ENCODE data around the gene FAM81A.

Gene FAM81A

GRCh38 chr15:59432389-59432788 is 5.6 kb upstream of the FAM81A start:
- Histone ChIP-seq H3K4me3 (ENCODE audit: low read length) (no peak overlapping the region), H3K27me3 (ENCODE audit: control insufficient read depth, insufficient read depth, low read length) (peaks cover 33% of the 10 kb centered on the region), H3K9ac (ENCODE audit: low read length) (no peak overlapping the region), H3K36me3 (ENCODE audit: control insufficient read depth, low read depth, low read length) (no peaks in the 10 kb centered on the region), H3K9me3 (ENCODE audit: control insufficient read depth, low read depth, low read length) (no peaks in the 10 kb centered on the region), H3K4me1 (ENCODE audit: control insufficient read depth, low read depth, low read length) (no peaks in the 10 kb centered on the region), H3K27ac (ENCODE audit: low read length) (no peak overlapping the region)

- no peak overlapping the region for H3K27ac ChIP-seq (ENCODE audit: low read length)
- peaks cover 51% of the 10 kb centered on the region for H3K27me3 ChIP-seq (ENCODE audit: control insufficient read depth, insufficient read depth, low read length)
- H3K4me3 ChIP-seq (ENCODE audit: low read length), result no peak overlapping the region
- no peaks in the 10 kb centered on the region for H3K9me3 ChIP-seq (ENCODE audit: control insufficient read depth, low read depth, low read length)
- H3K9ac ChIP-seq (ENCODE audit: low read length), result no peak overlapping the region
- no peaks in the 10 kb centered on the region for H3K36me3 ChIP-seq (ENCODE audit: control insufficient read depth, low read depth, low read length)
- no peaks in the 10 kb centered on the region for H3K4me1 ChIP-seq (ENCODE audit: control insufficient read depth, low read depth, low read length)
Measured at GRCh38 chr15:59434481-59434880, 3.5 kb upstream of the FAM81A start.

- Histone ChIP-seq H3K27ac (ENCODE audit: low read length) (no peak overlapping the region), H3K27me3 (ENCODE audit: control insufficient read depth, insufficient read depth, low read length) (peaks cover 72% of the 10 kb centered on the region), H3K9me3 (ENCODE audit: control insufficient read depth, low read depth, low read length) (no peaks in the 10 kb centered on the region), H3K4me1 (ENCODE audit: control insufficient read depth, low read depth, low read length) (no peaks in the 10 kb centered on the region), H3K4me3 (ENCODE audit: low read length) (peak overlapping the region; percentile 82), H3K36me3 (ENCODE audit: control insufficient read depth, low read depth, low read length) (no peaks in the 10 kb centered on the region), H3K9ac (ENCODE audit: low read length) (no peak overlapping the region)
Measured at GRCh38 chr15:59436774-59437141, 1.2 kb upstream of the FAM81A start.

- Histone ChIP-seq H3K4me1 (ENCODE audit: control insufficient read depth, low read depth, low read length) (no peaks in the 10 kb centered on the region), H3K27me3 (ENCODE audit: control insufficient read depth, insufficient read depth, low read length) (peaks cover 72% of the 10 kb centered on the region), H3K9ac (ENCODE audit: low read length) (no peak overlapping the region)
Measured at GRCh38 chr15:59437142-59437816, 707 bp upstream of the FAM81A start.

GRCh38 chr15:59438625-59439290 is 772 bp downstream of the FAM81A start:
- Histone ChIP-seq H3K27me3 (ENCODE audit: control insufficient read depth, insufficient read depth, low read length) (peaks cover 72% of the 10 kb centered on the region), H3K4me1 (ENCODE audit: control insufficient read depth, low read depth, low read length) (no peaks in the 10 kb centered on the region), H3K9me3 (ENCODE audit: control insufficient read depth, low read depth, low read length) (no peaks in the 10 kb centered on the region), H3K27ac (ENCODE audit: low read length) (no peak overlapping the region), H3K4me3 (ENCODE audit: low read length) (peak overlapping the region; percentile 70), H3K36me3 (ENCODE audit: control insufficient read depth, low read depth, low read length) (no peaks in the 10 kb centered on the region), H3K9ac (ENCODE audit: low read length) (peak overlapping the region; percentile 0)

More at GRCh38 chr15:59437142-59437816, 707 bp upstream of the FAM81A start:
- H3K36me3 ChIP-seq (ENCODE audit: control insufficient read depth, low read depth, low read length), result no peaks in the 10 kb centered on the region
- no peaks in the 10 kb centered on the region for H3K9me3 ChIP-seq (ENCODE audit: control insufficient read depth, low read depth, low read length)
- H3K27ac ChIP-seq (ENCODE audit: low read length), result no peak overlapping the region
- H3K4me3 ChIP-seq (ENCODE audit: low read length), result peak overlapping the region; percentile 82

DNA sequence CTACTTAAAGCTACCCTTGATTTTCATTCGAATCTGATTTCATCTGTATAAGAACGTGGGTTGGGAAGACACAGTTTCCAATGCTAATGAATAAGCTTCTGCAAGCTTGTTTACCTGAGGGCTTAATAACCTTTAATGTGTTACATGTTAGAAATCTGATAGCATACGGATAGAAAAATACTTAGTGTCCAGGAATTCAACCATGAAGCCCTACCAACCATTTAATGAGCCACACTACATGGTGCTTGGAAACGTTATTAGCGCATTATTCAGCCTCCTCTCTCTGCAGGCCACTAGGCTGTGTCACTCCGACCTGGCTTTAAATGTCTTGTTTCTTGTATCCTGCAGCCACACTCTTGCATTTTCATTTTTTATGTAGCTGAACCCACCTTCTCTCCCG is 1.6 kb downstream of the FAM81A start:
- Histone ChIP-seq H3K4me3 (ENCODE audit: low read length) (no peak overlapping the region), H3K27me3 (ENCODE audit: control insufficient read depth, insufficient read depth, low read length) (peaks cover 66% of the 10 kb centered on the region), H3K27ac (ENCODE audit: low read length) (no peak overlapping the region), H3K36me3 (ENCODE audit: control insufficient read depth, low read depth, low read length) (no peaks in the 10 kb centered on the region), H3K9ac (ENCODE audit: low read length) (no peak overlapping the region), H3K9me3 (ENCODE audit: control insufficient read depth, low read depth, low read length) (no peaks in the 10 kb centered on the region), H3K4me1 (ENCODE audit: control insufficient read depth, low read depth, low read length) (no peaks in the 10 kb centered on the region)

GRCh38 chr15:59443341-59444072 is 5.5 kb downstream of the FAM81A start:
- no peak overlapping the region for H3K4me3 ChIP-seq (ENCODE audit: low read length)
- H3K27ac ChIP-seq (ENCODE audit: low read length), result no peak overlapping the region
- H3K27me3 ChIP-seq (ENCODE audit: control insufficient read depth, insufficient read depth, low read length), result peaks cover 30% of the 10 kb centered on the region
- no peak overlapping the region for H3K9ac ChIP-seq (ENCODE audit: low read length)
- H3K4me1 ChIP-seq (ENCODE audit: control insufficient read depth, low read depth, low read length), result no peaks in the 10 kb centered on the region
- no peaks in the 10 kb centered on the region for H3K36me3 ChIP-seq (ENCODE audit: control insufficient read depth, low read depth, low read length)
- no peaks in the 10 kb centered on the region for H3K9me3 ChIP-seq (ENCODE audit: control insufficient read depth, low read depth, low read length)

DNA sequence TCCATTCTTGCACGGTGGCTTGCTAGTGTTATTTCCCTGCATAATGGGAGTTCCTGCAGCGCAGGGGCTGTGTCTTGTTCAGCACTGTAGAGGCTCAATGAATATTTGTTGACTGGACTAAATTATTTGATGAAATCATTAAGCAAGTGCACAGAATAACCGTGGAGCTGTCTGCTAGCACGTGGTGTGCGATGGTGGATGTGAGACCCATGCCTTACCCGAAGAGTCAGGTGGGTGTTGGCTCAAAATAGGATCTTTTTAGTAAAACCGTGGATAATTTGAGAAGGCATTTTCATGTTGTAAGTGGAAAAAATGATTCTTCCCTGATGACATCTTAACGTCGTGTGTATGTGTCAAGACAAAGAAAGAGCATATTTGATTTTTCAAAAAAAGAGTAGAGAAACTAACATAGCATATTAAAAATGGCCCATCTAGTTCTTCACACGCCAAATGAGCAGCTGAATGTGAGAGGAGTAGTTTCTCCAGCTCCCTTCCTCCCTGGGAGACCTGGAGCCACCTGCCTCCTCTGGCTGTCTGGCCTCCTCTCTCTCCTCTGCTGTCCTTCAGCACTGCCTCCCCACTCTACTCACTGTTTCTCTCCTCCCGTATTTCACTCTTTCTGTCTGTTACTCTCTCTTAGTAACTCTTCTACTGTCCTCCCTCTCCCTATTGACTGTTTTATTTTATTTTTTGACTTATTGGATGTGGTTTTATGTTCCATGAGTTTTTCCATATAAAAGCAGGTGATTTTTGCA is 6.3 kb downstream of the FAM81A start:
- H3K36me3 ChIP-seq (ENCODE audit: control insufficient read depth, low read depth, low read length), result no peaks in the 10 kb centered on the region
- H3K4me3 ChIP-seq (ENCODE audit: low read length), result no peak overlapping the region
- H3K27ac ChIP-seq (ENCODE audit: low read length), result no peak overlapping the region
- peaks cover 22% of the 10 kb centered on the region for H3K27me3 ChIP-seq (ENCODE audit: control insufficient read depth, insufficient read depth, low read length)
- H3K4me1 ChIP-seq (ENCODE audit: control insufficient read depth, low read depth, low read length), result no peaks in the 10 kb centered on the region
- H3K9ac ChIP-seq (ENCODE audit: low read length), result no peak overlapping the region
- no peaks in the 10 kb centered on the region for H3K9me3 ChIP-seq (ENCODE audit: control insufficient read depth, low read depth, low read length)

DNA sequence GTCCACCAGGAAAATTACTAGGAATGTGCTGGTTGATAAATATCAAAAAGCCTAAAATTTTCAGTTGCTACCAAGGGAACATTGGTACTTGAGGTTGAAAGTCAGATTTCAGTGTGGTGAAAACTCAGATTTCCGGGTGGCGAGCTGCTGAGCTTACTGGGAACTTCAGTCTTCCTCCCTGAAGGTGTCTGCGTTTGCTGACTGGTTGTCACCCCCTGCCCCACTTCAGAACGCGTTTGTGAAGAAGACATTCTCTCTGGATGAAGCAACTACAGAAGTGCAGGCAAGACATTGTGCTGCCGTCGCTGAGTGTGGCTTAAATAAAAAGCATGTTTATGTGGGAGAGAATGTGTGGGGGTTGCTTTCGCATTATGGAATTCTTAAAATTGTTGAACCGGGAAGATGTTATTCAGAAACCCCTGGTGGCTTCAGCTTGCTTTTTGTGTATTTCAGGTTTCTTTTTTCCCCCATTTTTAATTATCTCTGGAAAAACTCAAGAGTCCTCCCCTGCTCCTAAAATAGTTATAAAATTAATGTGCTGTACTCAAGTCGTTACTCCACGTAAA is 7.1 kb downstream of the FAM81A start:
- Histone ChIP-seq H3K36me3 (ENCODE audit: control insufficient read depth, low read depth, low read length) (no peaks in the 10 kb centered on the region), H3K9me3 (ENCODE audit: control insufficient read depth, low read depth, low read length) (no peaks in the 10 kb centered on the region), H3K4me1 (ENCODE audit: control insufficient read depth, low read depth, low read length) (no peaks in the 10 kb centered on the region), H3K27me3 (ENCODE audit: control insufficient read depth, insufficient read depth, low read length) (peaks cover 14% of the 10 kb centered on the region), H3K27ac (ENCODE audit: low read length) (no peak overlapping the region), H3K4me3 (ENCODE audit: low read length) (no peak overlapping the region), H3K9ac (ENCODE audit: low read length) (no peak overlapping the region)

- Histone ChIP-seq H3K36me3 (ENCODE audit: control insufficient read depth, low read depth, low read length) (no peaks in the 10 kb centered on the region), H3K9me3 (ENCODE audit: control insufficient read depth, low read depth, low read length) (no peaks in the 10 kb centered on the region), H3K4me1 (ENCODE audit: control insufficient read depth, low read depth, low read length) (no peaks in the 10 kb centered on the region), H3K9ac (ENCODE audit: low read length) (no peak overlapping the region), H3K4me3 (ENCODE audit: low read length) (no peak overlapping the region), H3K27me3 (ENCODE audit: control insufficient read depth, insufficient read depth, low read length) (peaks cover under 1% of the 10 kb centered on the region), H3K27ac (ENCODE audit: low read length) (no peak overlapping the region)
Measured at GRCh38 chr15:59446232-59446957, 8.4 kb downstream of the FAM81A start.
